Measurements from ENCODE around the gene DENND2A.

DNA sequence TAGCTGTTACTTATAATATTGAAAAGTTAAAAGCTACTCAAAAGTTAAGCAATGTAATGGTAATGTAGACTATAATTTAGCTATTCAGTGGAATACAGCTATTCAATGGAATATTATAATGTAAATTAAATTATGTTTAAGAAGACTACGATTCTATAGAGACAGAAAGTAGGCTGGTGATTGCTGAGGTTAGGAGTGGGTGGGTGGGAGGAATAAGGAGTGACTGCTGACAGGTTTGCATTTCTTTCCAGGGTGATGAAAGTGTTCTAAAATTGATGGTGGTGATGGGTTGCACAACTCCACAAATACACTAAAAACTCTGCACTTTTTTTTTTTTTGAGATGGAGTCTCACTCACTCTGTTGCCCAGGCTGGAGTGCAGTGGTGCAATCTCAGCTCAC is 21.4 kb downstream of the DENND2A start:
- TF ChIP-seq SP1 (CRISPR knock-in tag; conservative IDR thresholded peaks at IDR 0.05) (no peak), ELF4 (CRISPR knock-in tag; IDR thresholded peaks at IDR 0.05; ENCODE audit: low read depth) (no peak), ZBTB21 (CRISPR knock-in tag; IDR thresholded peaks at IDR 0.05; ENCODE audit: borderline replicate concordance) (no peak), CBFB (CRISPR knock-in tag; IDR thresholded peaks at IDR 0.05; ENCODE audit: low read depth) (no peak), ESRRA (CRISPR knock-in tag; IDR thresholded peaks at IDR 0.05; ENCODE audit: borderline replicate concordance) (no peak), ETV6 (CRISPR knock-in tag; IDR thresholded peaks at IDR 0.05) (no peak), ZNF121 (CRISPR knock-in tag; IDR thresholded peaks at IDR 0.05) (no peak), NFATC4 (CRISPR knock-in tag; IDR thresholded peaks at IDR 0.05) (no peak), NFE2L1 (CRISPR knock-in tag; IDR thresholded peaks at IDR 0.05) (no peak)
- TF ChIP-seq, protein P1, sequence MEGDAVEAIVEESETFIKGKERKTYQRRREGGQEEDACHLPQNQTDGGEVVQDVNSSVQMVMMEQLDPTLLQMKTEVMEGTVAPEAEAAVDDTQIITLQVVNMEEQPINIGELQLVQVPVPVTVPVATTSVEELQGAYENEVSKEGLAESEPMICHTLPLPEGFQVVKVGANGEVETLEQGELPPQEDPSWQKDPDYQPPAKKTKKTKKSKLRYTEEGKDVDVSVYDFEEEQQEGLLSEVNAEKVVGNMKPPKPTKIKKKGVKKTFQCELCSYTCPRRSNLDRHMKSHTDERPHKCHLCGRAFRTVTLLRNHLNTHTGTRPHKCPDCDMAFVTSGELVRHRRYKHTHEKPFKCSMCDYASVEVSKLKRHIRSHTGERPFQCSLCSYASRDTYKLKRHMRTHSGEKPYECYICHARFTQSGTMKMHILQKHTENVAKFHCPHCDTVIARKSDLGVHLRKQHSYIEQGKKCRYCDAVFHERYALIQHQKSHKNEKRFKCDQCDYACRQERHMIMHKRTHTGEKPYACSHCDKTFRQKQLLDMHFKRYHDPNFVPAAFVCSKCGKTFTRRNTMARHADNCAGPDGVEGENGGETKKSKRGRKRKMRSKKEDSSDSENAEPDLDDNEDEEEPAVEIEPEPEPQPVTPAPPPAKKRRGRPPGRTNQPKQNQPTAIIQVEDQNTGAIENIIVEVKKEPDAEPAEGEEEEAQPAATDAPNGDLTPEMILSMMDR (IDR thresholded peaks at IDR 0.05): no peak
- TF ChIP-seq, protein P2, sequence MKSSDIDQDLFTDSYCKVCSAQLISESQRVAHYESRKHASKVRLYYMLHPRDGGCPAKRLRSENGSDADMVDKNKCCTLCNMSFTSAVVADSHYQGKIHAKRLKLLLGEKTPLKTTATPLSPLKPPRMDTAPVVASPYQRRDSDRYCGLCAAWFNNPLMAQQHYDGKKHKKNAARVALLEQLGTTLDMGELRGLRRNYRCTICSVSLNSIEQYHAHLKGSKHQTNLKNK (CRISPR knock-in tag; IDR thresholded peaks at IDR 0.05): no peak
- TF ChIP-seq, protein P3, sequence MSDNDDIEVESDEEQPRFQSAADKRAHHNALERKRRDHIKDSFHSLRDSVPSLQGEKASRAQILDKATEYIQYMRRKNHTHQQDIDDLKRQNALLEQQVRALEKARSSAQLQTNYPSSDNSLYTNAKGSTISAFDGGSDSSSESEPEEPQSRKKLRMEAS (CRISPR knock-in tag; IDR thresholded peaks at IDR 0.05): no peak
- TF ChIP-seq, protein P4, sequence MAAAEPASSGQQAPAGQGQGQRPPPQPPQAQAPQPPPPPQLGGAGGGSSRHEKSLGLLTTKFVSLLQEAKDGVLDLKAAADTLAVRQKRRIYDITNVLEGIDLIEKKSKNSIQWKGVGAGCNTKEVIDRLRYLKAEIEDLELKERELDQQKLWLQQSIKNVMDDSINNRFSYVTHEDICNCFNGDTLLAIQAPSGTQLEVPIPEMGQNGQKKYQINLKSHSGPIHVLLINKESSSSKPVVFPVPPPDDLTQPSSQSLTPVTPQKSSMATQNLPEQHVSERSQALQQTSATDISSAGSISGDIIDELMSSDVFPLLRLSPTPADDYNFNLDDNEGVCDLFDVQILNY (CRISPR knock-in tag; IDR thresholded peaks at IDR 0.05): no peak
- TF ChIP-seq, protein P5, sequence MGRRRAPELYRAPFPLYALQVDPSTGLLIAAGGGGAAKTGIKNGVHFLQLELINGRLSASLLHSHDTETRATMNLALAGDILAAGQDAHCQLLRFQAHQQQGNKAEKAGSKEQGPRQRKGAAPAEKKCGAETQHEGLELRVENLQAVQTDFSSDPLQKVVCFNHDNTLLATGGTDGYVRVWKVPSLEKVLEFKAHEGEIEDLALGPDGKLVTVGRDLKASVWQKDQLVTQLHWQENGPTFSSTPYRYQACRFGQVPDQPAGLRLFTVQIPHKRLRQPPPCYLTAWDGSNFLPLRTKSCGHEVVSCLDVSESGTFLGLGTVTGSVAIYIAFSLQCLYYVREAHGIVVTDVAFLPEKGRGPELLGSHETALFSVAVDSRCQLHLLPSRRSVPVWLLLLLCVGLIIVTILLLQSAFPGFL (CRISPR knock-in tag; IDR thresholded peaks at IDR 0.05; ENCODE audit: borderline replicate concordance): no peak
